H1 (cell line): ENCODE results near the gene TP73. TPM values are rescaled to one million over a fixed set of nuclear protein-coding genes. Genes with fewer than 3 reads are reported as not detected.
A peak's percentile ranks its signal among the peaks of the same experiment; 100 is the strongest.

ENCODE experiments used
- CTCF ChIA-PET: fragments of 300-600 bp; sonication (Branson Sonifier 250); formaldehyde crosslinking; loops from one replicate; lab custom pipeline; 2021; ENCODE audit not compliant: partially characterized antibody; lab: Charles Lee
- POLR2A ChIA-PET: fragments of 300-600 bp; sonication (Branson Sonifier 250); formaldehyde crosslinking; loops from one replicate; lab custom pipeline; 2021; ENCODE audit warnings: inconsistent platforms; ENCODE audit not compliant: partially characterized antibody; lab: Charles Lee
- DNase-seq, 2 experiments: peaks; one replicate each; pipeline versions ENCODE4 v3.0.0 to v3.0.0-alpha.2; 2010 to 2022; ENCODE audit warnings: low spot score in 2 of 2, low read depth in 1 of 2, mixed read lengths in 1 of 2
- FAIRE-seq: peaks from 2 replicates; lab custom pipeline; 2011; peaks lifted over from hg19 to GRCh38; lab: Jason Lieb, UNC
- H2AFZ ChIP-seq: 2 replicates; pipeline ENCODE4 v1.8.1; 2012; ENCODE audit warnings: low read length, inconsistent platforms
- H2AK5ac ChIP-seq: 2 replicates; pipeline ENCODE4 v1.6.1; 2013; ENCODE audit warnings: low read depth, low read length
- H2BK120ac ChIP-seq: replicated peaks from 2 replicates; pipeline ENCODE3; 2013; ENCODE audit warnings: low read depth, low read length, inconsistent platforms
- H2BK12ac ChIP-seq: 2 replicates; pipeline ENCODE4 v1.6.1; 2013; ENCODE audit warnings: low read depth, low read length
- H2BK15ac ChIP-seq: 2 replicates; pipeline ENCODE4 v1.6.1; 2013; ENCODE audit warnings: low read length
- H2BK20ac ChIP-seq: 2 replicates; pipeline ENCODE4 v1.6.1; 2013; ENCODE audit warnings: low read length
- H2BK5ac ChIP-seq: 2 replicates; pipeline ENCODE4 v1.6.1; 2013; ENCODE audit warnings: low read depth, low read length
- H3K14ac ChIP-seq: 2 replicates; pipeline ENCODE4 v1.6.1; 2013; ENCODE audit warnings: inconsistent platforms; ENCODE audit not compliant: insufficient read length
- H3K18ac ChIP-seq: 2 replicates; pipeline ENCODE4 v1.6.1; 2013; ENCODE audit warnings: low read length; ENCODE audit errors: extremely low read depth
- H3K23ac ChIP-seq: 2 replicates; pipeline ENCODE4 v1.6.1; 2013; ENCODE audit warnings: inconsistent platforms; ENCODE audit not compliant: insufficient read length
- H3K23me2 ChIP-seq: 2 replicates; pipeline ENCODE4 v1.6.1; 2013; ENCODE audit warnings: low read depth, low read length
- H3K27ac ChIP-seq: 2 replicates; pipeline ENCODE4 v1.6.1; 2011; ENCODE audit warnings: low read depth, low read length, inconsistent platforms
- H3K27me3 ChIP-seq, 4 experiments: replicated peaks in 1 of 4; 1 replicate in 1 of 4; 2 replicates in 3 of 4; pipeline versions ENCODE4 v1.6.1 to v1.8.1; 2011 to 2013; ENCODE audit warnings: low read length in 3 of 4, mild to moderate bottlenecking in 3 of 4, inconsistent platforms in 2 of 4, mixed read lengths in 2 of 4, moderate library complexity in 1 of 4; ENCODE audit not compliant: control insufficient read depth in 3 of 4, insufficient read depth in 3 of 4; ENCODE audit errors: extremely low read depth in 1 of 4
- H3K36me3 ChIP-seq, 4 experiments: 2 replicates each; pipeline versions ENCODE4 v1.6.1 to v1.8.1; 2011 to 2013; ENCODE audit warnings: mild to moderate bottlenecking in 4 of 4, low read length in 3 of 4, moderate library complexity in 2 of 4, control low read depth in 1 of 4, inconsistent platforms in 1 of 4; ENCODE audit not compliant: insufficient read depth in 4 of 4, control insufficient read depth in 2 of 4
- H3K4ac ChIP-seq: replicated peaks from 2 replicates; pipeline ENCODE3; 2013; ENCODE audit warnings: low read length, low read depth, mixed read lengths, inconsistent platforms; ENCODE audit not compliant: insufficient read length
- H3K4me1 ChIP-seq, 4 experiments: replicated peaks in 1 of 4; 1 replicate in 1 of 4; 2 replicates in 3 of 4; pipeline versions ENCODE4 v1.6.1 to v1.8.1; 2011 to 2013; ENCODE audit warnings: low read length in 3 of 4, inconsistent platforms in 2 of 4, mixed read lengths in 1 of 4; ENCODE audit not compliant: insufficient read depth in 4 of 4, control insufficient read depth in 3 of 4
- H3K4me2 ChIP-seq, 2 experiments: 2 replicates each; pipeline versions ENCODE4 v1.6.1 to v1.8.1; 2011 to 2013; ENCODE audit warnings: low read depth in 2 of 2, low read length in 2 of 2, control low read depth in 1 of 2, inconsistent platforms in 1 of 2, mild to moderate bottlenecking in 1 of 2; ENCODE audit not compliant: insufficient read depth in 1 of 2
- H3K4me3 ChIP-seq, 4 experiments: fragments of 200-600, 300-600 bp in 1 of 4; sonication (generic), shearing (Covaris generic), sonication (Bioruptor Twin) in 1 of 4; 2 replicates each; pipeline versions ENCODE4 v1.5.1 to v1.8.1; 2011 to 2016; ENCODE audit warnings: low read length in 4 of 4, low read depth in 3 of 4, control low read depth in 2 of 4, inconsistent platforms in 2 of 4, mild to moderate bottlenecking in 2 of 4, mixed read lengths in 1 of 4, moderate library complexity in 1 of 4; ENCODE audit not compliant: insufficient read depth in 2 of 4; ENCODE audit errors: extremely low read depth in 1 of 4
- H3K56ac ChIP-seq: replicated peaks from 2 replicates; pipeline ENCODE3; 2013; ENCODE audit warnings: low read depth, mild to moderate bottlenecking, mixed read lengths, low read length, inconsistent platforms; ENCODE audit not compliant: insufficient read length
- H3K79me1 ChIP-seq: 2 replicates; pipeline ENCODE4 v1.6.1; 2013; ENCODE audit warnings: low read depth, low read length, control low read depth
- H3K79me2 ChIP-seq, 2 experiments: 2 replicates each; pipeline versions ENCODE4 v1.6.1 to v1.8.1; 2012 to 2013; ENCODE audit warnings: low read length in 2 of 2, mild to moderate bottlenecking in 2 of 2, inconsistent platforms in 1 of 2; ENCODE audit not compliant: insufficient read depth in 2 of 2, control insufficient read depth in 1 of 2
- H3K9ac ChIP-seq, 4 experiments: replicated peaks in 1 of 4; 1 replicate in 1 of 4; 2 replicates in 3 of 4; pipeline versions ENCODE4 v1.6.1 to v1.8.1; 2011 to 2013; ENCODE audit warnings: low read depth in 3 of 4, low read length in 3 of 4, control low read depth in 2 of 4, mild to moderate bottlenecking in 2 of 4, moderate library complexity in 2 of 4, inconsistent platforms in 1 of 4; ENCODE audit errors: extremely low read depth in 1 of 4
- H3K9me3 ChIP-seq, 2 experiments: 2 replicates each; pipeline versions ENCODE4 v1.6.1 to v1.8.1; 2012 to 2013; ENCODE audit warnings: mild to moderate bottlenecking in 2 of 2, moderate library complexity in 2 of 2, control low read depth in 1 of 2, inconsistent platforms in 1 of 2, low read depth in 1 of 2, low read length in 1 of 2, mixed read lengths in 1 of 2; ENCODE audit not compliant: insufficient read depth in 2 of 2
- H4K20me1 ChIP-seq, 2 experiments: replicated peaks in 1 of 2; 2 replicates each; pipeline versions ENCODE3 to v1.8.1; 2011 to 2013; ENCODE audit warnings: inconsistent platforms in 2 of 2, low read length in 2 of 2, mild to moderate bottlenecking in 1 of 2; ENCODE audit not compliant: insufficient read depth in 2 of 2, control insufficient read depth in 1 of 2
- H4K5ac ChIP-seq: 2 replicates; pipeline ENCODE4 v1.6.1; 2013; ENCODE audit warnings: low read length, low read depth, mixed read lengths, inconsistent platforms; ENCODE audit not compliant: insufficient read length
- H4K8ac ChIP-seq: 2 replicates; pipeline ENCODE4 v1.8.0; 2013; ENCODE audit warnings: mild to moderate bottlenecking, moderate library complexity, low read length, inconsistent platforms; ENCODE audit not compliant: insufficient read depth; ENCODE audit errors: extremely low read depth
- H4K91ac ChIP-seq: replicated peaks from 2 replicates; pipeline ENCODE3; 2013; ENCODE audit warnings: low read length, mixed read lengths, inconsistent platforms; ENCODE audit not compliant: insufficient read length
- SIX5 ChIP-seq: IDR thresholded peaks from 2 replicates; pipeline ENCODE4 v1.6.1; 2011; ENCODE audit warnings: mild to moderate bottlenecking, low read depth, low read length
- TCF12 ChIP-seq: IDR thresholded peaks from 2 replicates; pipeline ENCODE4 v1.6.1; 2011; ENCODE audit warnings: low read depth, mild to moderate bottlenecking, low read length
- WGBS, 2 experiments: shearing (Covaris generic) in 1 of 2; methylation state at CpG; one replicate each; pipeline versions ENCODE4 v1.1.6 to v1.1.7; 2013 to 2015; ENCODE audit warnings: low lambda C conversion rate in 2 of 2, mixed read lengths in 2 of 2, inconsistent platforms in 1 of 2, low coverage in 1 of 2, missing lambda C conversion rate in 1 of 2; ENCODE audit not compliant: insufficient replicate concordance in 2 of 2, insufficient coverage in 1 of 2, insufficient read length in 1 of 2; ENCODE audit errors: extremely low coverage in 1 of 2, missing lambda C conversion rate in 1 of 2; 5-methylcytosine and 5-hydroxymethylcytosine counted together
- polyA plus RNA-seq, 7 experiments: library from polyadenylated mRNA; depleted of rRNA in 3 of 7; stranded (reverse) in 5 of 7; unstranded in 2 of 7; fragments of >200 nt in 5 of 7; fragments of 200-250 nt in 2 of 7; gene quantifications; 1 replicate in 5 of 7; 2 replicates in 1 of 7; 4 replicates in 1 of 7; pipeline versions ENCODE4 v1.2.1 to v1.2.3, GENCODE V29; 2011 to 2013; ENCODE audit warnings: missing spikeins in 2 of 7, mixed read lengths in 2 of 7
- total RNA-seq: library from RNA; stranded (reverse); fragmentation: NEBNext Ultra II Directional; extraction: Animal tissue kit (Norgen Biotek cat#: 25700); gene quantifications from 2 replicates; pipeline ENCODE4 v1.2.1, GENCODE V29; 2021

The TP73 gene
- total and polyA plus RNA-seq, 2 of the 8 experiments (the other 6 are each of a cell fraction or from before 2014, with no cell fraction given): 2.6 to 3.1 TPM

DNA sequence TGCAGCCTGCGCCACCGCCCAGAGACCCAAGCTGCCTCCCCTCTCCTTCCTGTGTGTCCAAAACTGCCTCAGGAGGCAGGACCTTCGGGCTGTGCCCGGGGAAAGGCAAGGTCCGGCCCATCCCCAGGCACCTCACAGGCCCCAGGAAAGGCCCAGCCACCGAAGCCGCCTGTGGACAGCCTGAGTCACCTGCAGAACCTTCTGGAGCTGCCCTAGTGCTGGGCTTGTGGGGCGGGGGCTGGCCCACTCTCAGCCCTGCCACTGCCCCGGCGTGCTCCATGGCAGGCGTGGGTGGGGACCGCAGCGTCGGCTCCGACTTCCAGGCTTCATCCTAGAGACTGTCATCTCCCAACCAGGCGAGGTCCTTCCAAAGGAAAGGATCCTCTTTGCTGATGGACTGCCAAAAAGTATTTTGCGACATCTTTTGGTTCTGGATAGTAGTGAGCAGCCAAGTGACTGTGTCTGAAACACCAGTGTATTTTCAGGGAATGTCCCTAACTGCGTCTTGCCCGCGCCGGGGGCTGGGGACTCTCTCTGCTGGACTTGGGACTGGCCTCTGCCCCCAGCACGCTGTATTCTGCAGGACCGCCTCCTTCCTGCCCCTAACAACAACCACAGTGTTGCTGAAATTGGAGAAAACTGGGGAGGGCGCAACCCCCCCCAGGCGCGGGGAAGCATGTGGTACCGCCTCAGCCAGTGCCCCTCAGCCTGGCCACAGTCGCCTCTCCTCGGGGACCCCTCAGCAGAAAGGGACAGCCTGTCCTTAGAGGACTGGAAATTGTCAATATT is 81.0 kb downstream of the TP73 start:
- Histone ChIP-seq H3K27me3 (no peaks in the 10 kb centered on the region; a peak in 3 of 7 replicates), H2AFZ (no peak overlapping the region), H3K23ac (no peak overlapping the region), H4K5ac (peak overlapping the region; percentile 18), H2AK5ac (no peak overlapping the region), H2BK15ac (no peak overlapping the region), H4K8ac (peak overlapping the region; percentile 82), H3K27ac (peak overlapping the region; percentile 5; the same call in 1 of the 2 replicates), H3K9me3 (no peaks in the 10 kb centered on the region), H3K23me2 (no peaks in the 10 kb centered on the region; the same call in 1 of the 2 replicates), H4K91ac (no peak overlapping the region), H3K9ac (no peak overlapping the region), H3K4me2 (peak overlapping the region; percentile 48 to 64), H3K36me3 (peaks cover 0 to 17% (median 13%) of the 10 kb centered on the region in 4 experiments; a peak in 5 of 8 replicates), H3K4me3 (peak overlapping the region in 3 of 4 experiments; percentile 11 to 45 (median 17); a peak in 4 of 8 replicates), H3K79me1 (no peaks in the 10 kb centered on the region; the same call in 1 of the 2 replicates), H4K20me1 (peaks cover 0 to 5% of the 10 kb centered on the region in 2 experiments), H3K4ac (no peak overlapping the region), H2BK5ac (no peak overlapping the region), H2BK12ac (no peak overlapping the region), H3K14ac (no peak overlapping the region), H3K56ac (no peak overlapping the region), H2BK120ac (no peak overlapping the region), H3K18ac (peak overlapping the region; percentile 71; the same call in 1 of the 2 replicates), H3K79me2 (no peaks in the 10 kb centered on the region), H2BK20ac (no peak overlapping the region), H3K4me1 (peaks cover 0 to 19% (median 13%) of the 10 kb centered on the region in 4 experiments; a peak in 5 of 7 replicates)
- DNase-seq (no peak), FAIRE-seq (no peak)
- ChIA-PET POLR2A (interaction anchor here (0.6 to 2.6 kb wide), 12 partner anchors 13 to 1198 kb away, joined by 3 to 12 read pairs (median 4); no protein-coding TSS in a partner anchor), CTCF (interaction anchor here (0.8 to 3.6 kb wide), 5 partner anchors 9 to 53 kb away, joined by 3 to 17 read pairs (median 5); partner anchors contain the start of gene CCDC27)
- 79% methylated on average over 27 of the region's 29 CpGs; no CpG with 5 or more reads in 1 of the 2 experiments for WGBS, 2 experiments
- TF ChIP-seq SIX5: no peak
- no peak for TF ChIP-seq TCF12
